Naive thymus-derived CD4-positive, alpha-beta T cell (primary cell): Measurements from ENCODE around the gene ST6GALNAC3. TPM values are rescaled to one million over a fixed set of nuclear protein-coding genes. Genes with fewer than 3 reads are reported as not detected.
A peak's percentile ranks its signal among the peaks of the same experiment; 100 is the strongest.

Experiments used
- ATAC-seq: fragments of 150-1000 bp; cut with Tn5 transposase; 2 replicates; pipeline ENCODE4 v1.10.0; 2021; ENCODE audit warnings: mild to moderate bottlenecking, moderate library complexity
- CTCF ChIA-PET: fragments of 350-600 bp; sonication (Branson Sonifier 250); formaldehyde crosslinking; loops from one replicate; lab custom pipeline; 2021; ENCODE audit warnings: antibody characterized with exemption; lab: Charles Lee
- POLR2A ChIA-PET: fragments of 350-600 bp; sonication (Branson Sonifier 250); formaldehyde crosslinking; loops from one replicate; lab custom pipeline; 2021; ENCODE audit warnings: antibody characterized with exemption, inconsistent platforms; lab: Charles Lee
- DNase-seq, 9 donors: peaks; one replicate each; pipeline versions ENCODE4 v3.0.0 to v3.0.0-alpha.2; 2020 to 2022; ENCODE audit warnings: mixed read lengths in 1 of 9
- H3K27ac ChIP-seq: one replicate; pipeline ENCODE4 v1.7.0; 2013; ENCODE audit warnings: mild to moderate bottlenecking, low read depth, low read length, moderate library complexity
- H3K27me3 ChIP-seq, 2 donors: one replicate each; pipeline ENCODE4 v1.7.0; 2013; ENCODE audit warnings: low read length in 2 of 2, mild to moderate bottlenecking in 2 of 2, moderate library complexity in 2 of 2; ENCODE audit not compliant: control insufficient read depth in 2 of 2, insufficient read depth in 2 of 2
- H3K36me3 ChIP-seq, 3 experiments: 1 replicate in 2 of 3; 2 replicates in 1 of 3; pipeline ENCODE4 v1.7.0; 2013; ENCODE audit warnings: low read length in 3 of 3, mild to moderate bottlenecking in 3 of 3, moderate library complexity in 1 of 3; ENCODE audit not compliant: insufficient read depth in 3 of 3, control insufficient read depth in 2 of 3
- H3K4me1 ChIP-seq, 2 donors: one replicate each; pipeline ENCODE4 v1.7.0; 2013; ENCODE audit warnings: low read length in 2 of 2, mild to moderate bottlenecking in 2 of 2, moderate library complexity in 1 of 2; ENCODE audit not compliant: control insufficient read depth in 2 of 2, insufficient read depth in 2 of 2
- H3K4me3 ChIP-seq: 2 replicates; pipeline ENCODE4 v1.7.0; 2013; ENCODE audit warnings: mild to moderate bottlenecking, low read length
- H3K9me3 ChIP-seq, 3 experiments: 1 replicate in 2 of 3; 2 replicates in 1 of 3; pipeline ENCODE4 v1.7.0; 2013; ENCODE audit warnings: low read length in 3 of 3; ENCODE audit not compliant: control insufficient read depth in 2 of 3
- H3K27ac Mint-ChIP-seq, 9 donors: one replicate each; pipeline ENCODE4 v1.8.0; 2020 to 2022; ENCODE audit warnings: mixed read lengths in 9 of 9, mild to moderate bottlenecking in 8 of 9, moderate library complexity in 5 of 9, inconsistent platforms in 2 of 9
- H3K27me3 Mint-ChIP-seq, 5 donors: one replicate each; pipeline ENCODE4 v1.8.0; 2021 to 2022; ENCODE audit warnings: mixed read lengths in 5 of 5, mild to moderate bottlenecking in 1 of 5
- H3K36me3 Mint-ChIP-seq, 5 donors: one replicate each; pipeline ENCODE4 v1.8.0; 2020 to 2022; ENCODE audit warnings: mixed read lengths in 5 of 5, mild to moderate bottlenecking in 3 of 5, inconsistent platforms in 1 of 5
- H3K4me1 Mint-ChIP-seq, 7 donors: one replicate each; pipeline ENCODE4 v1.8.0; 2020 to 2022; ENCODE audit warnings: mixed read lengths in 7 of 7, mild to moderate bottlenecking in 3 of 7, inconsistent platforms in 1 of 7
- H3K4me3 Mint-ChIP-seq, 10 donors: one replicate each; pipeline ENCODE4 v1.8.0; 2020 to 2022; ENCODE audit warnings: mild to moderate bottlenecking in 10 of 10, mixed read lengths in 10 of 10, moderate library complexity in 6 of 10, inconsistent platforms in 2 of 10
- H3K9me3 Mint-ChIP-seq, 11 donors: one replicate each; pipeline ENCODE4 v1.8.0; 2020 to 2022; ENCODE audit warnings: mixed read lengths in 11 of 11, mild to moderate bottlenecking in 4 of 11, inconsistent platforms in 1 of 11, moderate library complexity in 1 of 11
- intact Hi-C, 2 donors: fragments of 100-400 bp; cut with micrococcal nuclease; formaldehyde crosslinking; loops; one replicate each; pipeline ENCODE4 v1.15.1; 2023
- polyA plus RNA-seq, 2 donors: library from polyadenylated mRNA; unstranded; fragments of 300-500 nt; fragmentation: Illumina TruSeq; gene quantifications; one replicate each; pipeline ENCODE4 v1.2.3, GENCODE V29; 2021
- total RNA-seq, 6 experiments: library from RNA in 5 of 6; stranded (reverse) in 5 of 6; gene quantifications; 1 replicate in 5 of 6; 2 replicates in 1 of 6; pipeline ENCODE4 v1.2.3 and lab custom pipeline; 2021 to 2026

The ST6GALNAC3 gene
- total and polyA plus RNA-seq, 7 experiments from 2014 or later = 0.17 to 4.8 (median 2.1) TPM; not detected in 1

GRCh38 chr1:76187436-76187835 is 112.9 kb downstream of the ST6GALNAC3 start:
- Histone ChIP-seq H3K36me3 (no peaks in the 10 kb centered on the region), H3K4me1 (no peaks in the 10 kb centered on the region), H3K27me3 (no peaks in the 10 kb centered on the region), H3K27ac (no peak overlapping the region), H3K4me3 (no peak overlapping the region), H3K9me3 (no peaks in the 10 kb centered on the region)
- Mint-ChIP-seq H3K27ac (no peak overlapping the region), H3K4me3 (no peak overlapping the region), H3K4me1 (no peaks in the 10 kb centered on the region), H3K27me3 (peaks cover 0 to 3% (median 0%) of the 10 kb centered on the region in 5 donors), H3K36me3 (peaks cover 0 to 4% (median 0%) of the 10 kb centered on the region in 5 donors), H3K9me3 (peaks cover 0 to 2% (median 0%) of the 10 kb centered on the region in 11 donors)
- intact Hi-C loops = no loop called here
- ChIA-PET POLR2A (no interaction called here), CTCF (no interaction called here)
- DNase-seq = no peak
- no peak for ATAC-seq

GRCh38 chr1:76189310-76189709 is 114.8 kb downstream of the ST6GALNAC3 start:
- H3K4me3 ChIP-seq = no peak overlapping the region
- ChIA-PET CTCF (no interaction called here), POLR2A (no interaction called here)
- peaks cover 0 to 2% (median 0%) of the 10 kb centered on the region in 11 donors for H3K9me3 Mint-ChIP-seq
- H3K27ac Mint-ChIP-seq = no peak overlapping the region
- H3K27ac ChIP-seq = no peak overlapping the region
- H3K36me3 Mint-ChIP-seq = peaks cover 0 to 4% (median 0%) of the 10 kb centered on the region in 5 donors
- ATAC-seq (no peak), DNase-seq (no peak)
- intact Hi-C loops = no loop called here
- H3K9me3 ChIP-seq = no peaks in the 10 kb centered on the region
- H3K4me1 ChIP-seq = no peaks in the 10 kb centered on the region
- H3K27me3 Mint-ChIP-seq = peaks cover 0 to 3% (median 0%) of the 10 kb centered on the region in 5 donors
- H3K27me3 ChIP-seq = no peaks in the 10 kb centered on the region
- H3K4me3 Mint-ChIP-seq = no peak overlapping the region
- no peaks in the 10 kb centered on the region for H3K4me1 Mint-ChIP-seq
- no peaks in the 10 kb centered on the region for H3K36me3 ChIP-seq

- intact Hi-C loops = no loop called here
- no peak for ATAC-seq
- Mint-ChIP-seq H3K27me3 (no peaks in the 10 kb centered on the region), H3K4me1 (no peaks in the 10 kb centered on the region), H3K4me3 (no peak overlapping the region), H3K9me3 (peaks cover 0 to 2% (median 0%) of the 10 kb centered on the region in 11 donors), H3K36me3 (no peaks in the 10 kb centered on the region), H3K27ac (peak overlapping the region in 1 of 9 donors; percentile 6)
- H3K4me1 ChIP-seq = no peaks in the 10 kb centered on the region
- H3K4me3 ChIP-seq = no peak overlapping the region
- no peak overlapping the region for H3K27ac ChIP-seq
- CTCF ChIA-PET = no interaction called here
- H3K36me3 ChIP-seq = no peaks in the 10 kb centered on the region
- no peak for DNase-seq
- H3K27me3 ChIP-seq = no peaks in the 10 kb centered on the region
- no peaks in the 10 kb centered on the region for H3K9me3 ChIP-seq
- POLR2A ChIA-PET = no interaction called here
Observed at GRCh38 chr1:76190749-76191424, 116.3 kb downstream of the ST6GALNAC3 start.

GRCh38 chr1:76191561-76191960 is 117.0 kb downstream of the ST6GALNAC3 start:
- ATAC-seq = no peak

GRCh38 chr1:76198452-76198851 is 123.9 kb downstream of the ST6GALNAC3 start:
- intact Hi-C loops = no loop called here
- Mint-ChIP-seq H3K27me3 (peaks cover 0 to 2% (median 0%) of the 10 kb centered on the region in 5 donors), H3K36me3 (peaks cover 0 to 21% (median 4%) of the 10 kb centered on the region in 5 donors), H3K4me3 (no peak overlapping the region), H3K9me3 (peaks cover 0 to 9% (median 3%) of the 10 kb centered on the region in 11 donors), H3K27ac (no peak overlapping the region), H3K4me1 (peaks cover 0 to 7% (median 0%) of the 10 kb centered on the region in 7 donors)
- Histone ChIP-seq H3K4me3 (no peak overlapping the region), H3K27me3 (no peaks in the 10 kb centered on the region), H3K36me3 (no peaks in the 10 kb centered on the region), H3K4me1 (no peaks in the 10 kb centered on the region), H3K27ac (no peak overlapping the region), H3K9me3 (no peaks in the 10 kb centered on the region)
- ChIA-PET CTCF (interaction anchor here (0.7 kb wide), 1 partner anchor 18 kb away, joined by 3 read pairs; no protein-coding TSS in a partner anchor), POLR2A (no interaction called here)
- no peak for ATAC-seq
- no peak for DNase-seq

More at GRCh38 chr1:76191561-76191960, 117.0 kb downstream of the ST6GALNAC3 start:
- intact Hi-C loops = no loop called here
- DNase-seq = no peak
- ChIA-PET CTCF (no interaction called here), POLR2A (no interaction called here)
- no peaks in the 10 kb centered on the region for H3K4me1 Mint-ChIP-seq
- H3K27me3 ChIP-seq = no peaks in the 10 kb centered on the region
- peaks cover 0 to 2% (median 0%) of the 10 kb centered on the region in 11 donors for H3K9me3 Mint-ChIP-seq
- H3K27me3 Mint-ChIP-seq = no peaks in the 10 kb centered on the region
- peak overlapping the region in 1 of 9 donors; percentile 2 for H3K27ac Mint-ChIP-seq
- no peaks in the 10 kb centered on the region for H3K9me3 ChIP-seq
- no peak overlapping the region for H3K27ac ChIP-seq
- H3K36me3 ChIP-seq = no peaks in the 10 kb centered on the region
- H3K4me3 ChIP-seq = no peak overlapping the region
- H3K4me3 Mint-ChIP-seq = no peak overlapping the region
- no peaks in the 10 kb centered on the region for H3K4me1 ChIP-seq
- no peaks in the 10 kb centered on the region for H3K36me3 Mint-ChIP-seq

- Histone ChIP-seq H3K36me3 (no peaks in the 10 kb centered on the region), H3K9me3 (no peaks in the 10 kb centered on the region), H3K4me3 (no peak overlapping the region), H3K4me1 (no peaks in the 10 kb centered on the region), H3K27me3 (no peaks in the 10 kb centered on the region), H3K27ac (no peak overlapping the region)
- H3K27ac Mint-ChIP-seq = no peak overlapping the region
- H3K4me3 Mint-ChIP-seq = no peak overlapping the region
- peaks cover 0 to 2% (median 0%) of the 10 kb centered on the region in 5 donors for H3K27me3 Mint-ChIP-seq
- H3K4me1 Mint-ChIP-seq = peaks cover 0 to 7% (median 0%) of the 10 kb centered on the region in 7 donors
- no peak for ATAC-seq
- intact Hi-C loops = no loop called here
- H3K9me3 Mint-ChIP-seq = peaks cover 0 to 15% (median 3%) of the 10 kb centered on the region in 11 donors
- H3K36me3 Mint-ChIP-seq = peaks cover 0 to 21% (median 4%) of the 10 kb centered on the region in 5 donors
- POLR2A ChIA-PET = no interaction called here
- CTCF ChIA-PET = no interaction called here
- DNase-seq = no peak
Observed at GRCh38 chr1:76202670-76203069, 128.1 kb downstream of the ST6GALNAC3 start.

GRCh38 chr1:76203127-76203526 is 128.6 kb downstream of the ST6GALNAC3 start:
- ChIA-PET POLR2A (no interaction called here), CTCF (no interaction called here)
- H3K4me3 Mint-ChIP-seq = no peak overlapping the region
- no peaks in the 10 kb centered on the region for H3K4me1 ChIP-seq
- no peak overlapping the region for H3K4me3 ChIP-seq
- H3K27ac ChIP-seq = no peak overlapping the region
- H3K27ac Mint-ChIP-seq = no peak overlapping the region
- H3K36me3 Mint-ChIP-seq = peaks cover 0 to 21% (median 4%) of the 10 kb centered on the region in 5 donors
- peaks cover 0 to 15% (median 3%) of the 10 kb centered on the region in 11 donors for H3K9me3 Mint-ChIP-seq
- intact Hi-C loops = no loop called here
- DNase-seq (no peak), ATAC-seq (no peak)
- H3K36me3 ChIP-seq = no peaks in the 10 kb centered on the region
- no peaks in the 10 kb centered on the region for H3K9me3 ChIP-seq
- peaks cover 0 to 2% (median 0%) of the 10 kb centered on the region in 5 donors for H3K27me3 Mint-ChIP-seq
- peaks cover 0 to 7% (median 0%) of the 10 kb centered on the region in 7 donors for H3K4me1 Mint-ChIP-seq
- H3K27me3 ChIP-seq = no peaks in the 10 kb centered on the region
